GM13977 (cell line): ENCODE data around the gene ZNF423.

Experiments used
- DNase-seq: peaks from one replicate; pipeline ENCODE4 v3.0.0; 2012; ENCODE audit warnings: low spot score
- CTCF ChIP-seq: IDR thresholded peaks from 2 replicates; pipeline ENCODE4 v1.5.1; 2012; ENCODE audit warnings: mild to moderate bottlenecking, control low read depth; ENCODE audit not compliant: insufficient read depth; ENCODE audit errors: extremely low read depth, missing control alignments
- in situ Hi-C: fragments of 300-500 bp; cut with MboI; formaldehyde crosslinking; loops from one replicate; pipeline ENCODE4 v1.12.0; 2022; ENCODE audit warnings: low sequenced_read_pairs, low pct_unique_long_range_greater_than_20kb, mixed read lengths, inconsistent platforms; ENCODE audit not compliant: unreplicated experiment

ZNF423 gene

GRCh38 chr16:49793244-49793643 is 62.7 kb downstream of the ZNF423 start:
- no peak for DNase-seq
- in situ Hi-C loops: no loop called here

GRCh38 chr16:49789616-49790015 is 66.3 kb downstream of the ZNF423 start:
- TF ChIP-seq CTCF: no peak
- no peak for DNase-seq
- in situ Hi-C loops: no loop called here

More at GRCh38 chr16:49793244-49793643, 62.7 kb downstream of the ZNF423 start:
- no peak for TF ChIP-seq CTCF

GRCh38 chr16:49788986-49789385 is 66.9 kb downstream of the ZNF423 start:
- no peak for DNase-seq
- in situ Hi-C loops: no loop called here
- no peak for TF ChIP-seq CTCF

- no peak for TF ChIP-seq CTCF
- in situ Hi-C loops: no loop called here
- no peak for DNase-seq
Measured at GRCh38 chr16:49788572-49788971, 67.3 kb downstream of the ZNF423 start.

- DNase-seq: no peak
- TF ChIP-seq CTCF: no peak
- in situ Hi-C loops: no loop called here
Measured at GRCh38 chr16:49786926-49787557, 68.9 kb downstream of the ZNF423 start.

- no peak for TF ChIP-seq CTCF
- in situ Hi-C loops: no loop called here
- no peak for DNase-seq
Measured at GRCh38 chr16:49785970-49786369, 69.9 kb downstream of the ZNF423 start.
